HepG2 (cell line): Measurements from ENCODE around the gene PKN2.

Source experiments
- ELF4 ChIP-seq: sonication (generic); formaldehyde crosslinking; IDR thresholded peaks from 2 replicates; pipeline ENCODE4 v1.5.0; 2020; ENCODE audit warnings: missing genetic modification reagents, mild to moderate bottlenecking, moderate library complexity, borderline replicate concordance
- ESRRA ChIP-seq: sonication (generic); formaldehyde crosslinking; IDR thresholded peaks from 2 replicates; pipeline ENCODE4 v1.5.1; 2020; ENCODE audit warnings: mild to moderate bottlenecking, low read depth, missing genetic modification reagents
- FLYWCH1 ChIP-seq: sonication (generic); formaldehyde crosslinking; IDR thresholded peaks from 2 replicates; pipeline ENCODE4 v1.8.1; 2023; ENCODE audit warnings: mild to moderate bottlenecking, missing genetic modification reagents
- ISX ChIP-seq: sonication (generic); formaldehyde crosslinking; conservative IDR thresholded peaks from 2 replicates; pipeline ENCODE4 v1.5.0; 2020; ENCODE audit warnings: missing genetic modification reagents
- MNT ChIP-seq: fragments of 450-650 bp; IDR thresholded peaks from 2 replicates; pipeline ENCODE4 v1.6.1; 2016
- U2AF1 ChIP-seq: fragments of 200-400 bp; formaldehyde crosslinking; optimal IDR thresholded peaks from 2 replicates; pipeline ENCODE3; 2017; ENCODE audit warnings: mild to moderate bottlenecking, low read depth, low read length
- ZNF274 ChIP-seq: sonication (generic); formaldehyde crosslinking; IDR thresholded peaks from 2 replicates; pipeline ENCODE4 v1.5.1; 2020; ENCODE audit warnings: mild to moderate bottlenecking, missing genetic modification reagents
- ZNF598 ChIP-seq: sonication (generic); formaldehyde crosslinking; IDR thresholded peaks from 2 replicates; pipeline ENCODE4 v1.5.1; 2020; ENCODE audit warnings: mild to moderate bottlenecking, missing genetic modification reagents, borderline replicate concordance
- ZSCAN21 ChIP-seq: sonication (generic); formaldehyde crosslinking; IDR thresholded peaks from 2 replicates; pipeline ENCODE4 v1.8.0; 2022; ENCODE audit warnings: mild to moderate bottlenecking, missing genetic modification reagents, moderate library complexity, borderline replicate concordance
- TF ChIP-seq, protein P1 (sequence below): sonication (generic); formaldehyde crosslinking; IDR thresholded peaks from 2 replicates; pipeline ENCODE4 v1.8.0; 2022; ENCODE audit warnings: mild to moderate bottlenecking, missing genetic modification reagents
- TF ChIP-seq, protein P2 (sequence below): sonication (generic); formaldehyde crosslinking; IDR thresholded peaks from 2 replicates; pipeline ENCODE4 v1.5.0; 2020; ENCODE audit warnings: mild to moderate bottlenecking, missing genetic modification reagents, moderate library complexity

DNA sequence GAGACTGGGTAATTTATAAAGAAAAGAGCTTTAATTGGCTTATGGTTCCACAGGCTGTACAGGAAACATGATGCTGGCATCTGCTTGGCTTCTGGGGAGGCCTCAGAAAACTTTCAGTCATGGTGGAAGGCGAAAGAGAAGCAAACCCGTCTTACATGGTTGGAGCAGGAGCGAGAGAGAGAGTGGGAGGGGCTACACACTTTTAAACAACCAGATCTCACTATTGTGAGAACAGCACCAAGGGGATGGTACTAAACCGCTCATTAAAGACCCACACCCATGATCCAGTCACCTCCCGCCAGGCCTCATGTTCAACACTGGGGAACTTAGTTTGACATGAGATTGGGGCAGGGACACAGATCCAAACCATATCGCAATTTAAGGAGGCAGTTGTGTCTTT, 69.4 kb downstream of the PKN2 start:
- TF ChIP-seq, protein P1, sequence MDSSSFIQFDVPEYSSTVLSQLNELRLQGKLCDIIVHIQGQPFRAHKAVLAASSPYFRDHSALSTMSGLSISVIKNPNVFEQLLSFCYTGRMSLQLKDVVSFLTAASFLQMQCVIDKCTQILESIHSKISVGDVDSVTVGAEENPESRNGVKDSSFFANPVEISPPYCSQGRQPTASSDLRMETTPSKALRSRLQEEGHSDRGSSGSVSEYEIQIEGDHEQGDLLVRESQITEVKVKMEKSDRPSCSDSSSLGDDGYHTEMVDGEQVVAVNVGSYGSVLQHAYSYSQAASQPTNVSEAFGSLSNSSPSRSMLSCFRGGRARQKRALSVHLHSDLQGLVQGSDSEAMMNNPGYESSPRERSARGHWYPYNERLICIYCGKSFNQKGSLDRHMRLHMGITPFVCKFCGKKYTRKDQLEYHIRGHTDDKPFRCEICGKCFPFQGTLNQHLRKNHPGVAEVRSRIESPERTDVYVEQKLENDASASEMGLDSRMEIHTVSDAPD = no peak
- TF ChIP-seq U2AF1 = no peak
- TF ChIP-seq ELF4 (CRISPR knock-in tag) = no peak
- no peak for TF ChIP-seq FLYWCH1 (CRISPR knock-in tag)
- TF ChIP-seq, protein P2, sequence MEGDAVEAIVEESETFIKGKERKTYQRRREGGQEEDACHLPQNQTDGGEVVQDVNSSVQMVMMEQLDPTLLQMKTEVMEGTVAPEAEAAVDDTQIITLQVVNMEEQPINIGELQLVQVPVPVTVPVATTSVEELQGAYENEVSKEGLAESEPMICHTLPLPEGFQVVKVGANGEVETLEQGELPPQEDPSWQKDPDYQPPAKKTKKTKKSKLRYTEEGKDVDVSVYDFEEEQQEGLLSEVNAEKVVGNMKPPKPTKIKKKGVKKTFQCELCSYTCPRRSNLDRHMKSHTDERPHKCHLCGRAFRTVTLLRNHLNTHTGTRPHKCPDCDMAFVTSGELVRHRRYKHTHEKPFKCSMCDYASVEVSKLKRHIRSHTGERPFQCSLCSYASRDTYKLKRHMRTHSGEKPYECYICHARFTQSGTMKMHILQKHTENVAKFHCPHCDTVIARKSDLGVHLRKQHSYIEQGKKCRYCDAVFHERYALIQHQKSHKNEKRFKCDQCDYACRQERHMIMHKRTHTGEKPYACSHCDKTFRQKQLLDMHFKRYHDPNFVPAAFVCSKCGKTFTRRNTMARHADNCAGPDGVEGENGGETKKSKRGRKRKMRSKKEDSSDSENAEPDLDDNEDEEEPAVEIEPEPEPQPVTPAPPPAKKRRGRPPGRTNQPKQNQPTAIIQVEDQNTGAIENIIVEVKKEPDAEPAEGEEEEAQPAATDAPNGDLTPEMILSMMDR = no peak
- TF ChIP-seq MNT = no peak
- no peak for TF ChIP-seq ISX
- TF ChIP-seq ESRRA (CRISPR knock-in tag) = no peak
- TF ChIP-seq ZSCAN21 = no peak
- no peak for TF ChIP-seq ZNF598 (CRISPR knock-in tag)
- no peak for TF ChIP-seq ZNF274 (CRISPR knock-in tag)
